ENCODE data around the gene DTNBP1. TPM values are rescaled to one million over a fixed set of nuclear protein-coding genes. Genes with fewer than 3 reads are reported as not detected.

DTNBP1 gene
- total RNA-seq, 1 donor from 2014 or later: 20.6 TPM

GRCh38 chr6:15615802-15616201, 47.0 kb downstream of the DTNBP1 start:
- Mint-ChIP-seq H3K9me3 (no peaks in the 10 kb centered on the region), H3K27ac (no peak overlapping the region), H3K4me3 (ENCODE audit: low read depth) (no peak overlapping the region), H3K36me3 (ENCODE audit: low read depth) (peaks cover 32% of the 10 kb centered on the region), H3K27me3 (ENCODE audit: low read depth) (no peaks in the 10 kb centered on the region), H3K4me1 (ENCODE audit: low read depth) (peaks cover 26% of the 10 kb centered on the region)
- intact Hi-C loops (cut with micrococcal nuclease): no loop called here
- no peak for DNase-seq (ENCODE audit: low spot score)

GRCh38 chr6:15614277-15614676, 48.6 kb downstream of the DTNBP1 start:
- Mint-ChIP-seq H3K36me3 (ENCODE audit: low read depth) (peaks cover 45% of the 10 kb centered on the region), H3K4me3 (ENCODE audit: low read depth) (no peak overlapping the region), H3K27me3 (ENCODE audit: low read depth) (no peaks in the 10 kb centered on the region), H3K9me3 (no peaks in the 10 kb centered on the region), H3K4me1 (ENCODE audit: low read depth) (peaks cover 26% of the 10 kb centered on the region), H3K27ac (no peak overlapping the region)
- no peak for DNase-seq (ENCODE audit: low spot score)
- intact Hi-C loops (cut with micrococcal nuclease): no loop called here

GRCh38 chr6:15608396-15608795, 54.4 kb downstream of the DTNBP1 start:
- H3K27ac Mint-ChIP-seq: no peak overlapping the region
- no peak overlapping the region for H3K4me3 Mint-ChIP-seq (ENCODE audit: low read depth)
- H3K9me3 Mint-ChIP-seq: no peaks in the 10 kb centered on the region
- no peak for DNase-seq (ENCODE audit: low spot score)
- H3K4me1 Mint-ChIP-seq (ENCODE audit: low read depth): peaks cover 11% of the 10 kb centered on the region
- peaks cover 42% of the 10 kb centered on the region for H3K36me3 Mint-ChIP-seq (ENCODE audit: low read depth)
- no peaks in the 10 kb centered on the region for H3K27me3 Mint-ChIP-seq (ENCODE audit: low read depth)
- intact Hi-C loops (cut with micrococcal nuclease): no loop called here

- Mint-ChIP-seq H3K36me3 (ENCODE audit: low read depth) (peaks cover 38% of the 10 kb centered on the region), H3K4me1 (ENCODE audit: low read depth) (peaks cover 8% of the 10 kb centered on the region)
- DNase-seq (ENCODE audit: low spot score): no peak
Observed at GRCh38 chr6:15607603-15608002, 55.2 kb downstream of the DTNBP1 start.

GRCh38 chr6:15606347-15606746, 56.5 kb downstream of the DTNBP1 start:
- DNase-seq (ENCODE audit: low spot score): no peak
- Mint-ChIP-seq H3K4me3 (ENCODE audit: low read depth) (no peak overlapping the region), H3K4me1 (ENCODE audit: low read depth) (peaks cover under 1% of the 10 kb centered on the region), H3K9me3 (no peaks in the 10 kb centered on the region), H3K27me3 (ENCODE audit: low read depth) (no peaks in the 10 kb centered on the region), H3K27ac (no peak overlapping the region), H3K36me3 (ENCODE audit: low read depth) (peaks cover 31% of the 10 kb centered on the region)
- intact Hi-C loops (cut with micrococcal nuclease): no loop called here

More at GRCh38 chr6:15607603-15608002, 55.2 kb downstream of the DTNBP1 start:
- H3K4me3 Mint-ChIP-seq (ENCODE audit: low read depth): no peak overlapping the region
- no peaks in the 10 kb centered on the region for H3K27me3 Mint-ChIP-seq (ENCODE audit: low read depth)
- H3K9me3 Mint-ChIP-seq: no peaks in the 10 kb centered on the region
- intact Hi-C loops (cut with micrococcal nuclease): no loop called here
- H3K27ac Mint-ChIP-seq: no peak overlapping the region

GRCh38 chr6:15604843-15605242, 58.0 kb downstream of the DTNBP1 start:
- intact Hi-C loops (cut with micrococcal nuclease): no loop called here
- H3K36me3 Mint-ChIP-seq (ENCODE audit: low read depth): peaks cover 20% of the 10 kb centered on the region

GRCh38 chr6:15602154-15602553, 60.7 kb downstream of the DTNBP1 start:
- Mint-ChIP-seq H3K36me3 (ENCODE audit: low read depth) (peaks cover 4% of the 10 kb centered on the region), H3K4me1 (ENCODE audit: low read depth) (no peaks in the 10 kb centered on the region), H3K4me3 (ENCODE audit: low read depth) (no peak overlapping the region), H3K27ac (no peak overlapping the region), H3K27me3 (ENCODE audit: low read depth) (no peaks in the 10 kb centered on the region), H3K9me3 (no peaks in the 10 kb centered on the region)
- no peak for DNase-seq (ENCODE audit: low spot score)
- intact Hi-C loops (cut with micrococcal nuclease): no loop called here

More at GRCh38 chr6:15604843-15605242, 58.0 kb downstream of the DTNBP1 start:
- Mint-ChIP-seq H3K27me3 (ENCODE audit: low read depth) (no peaks in the 10 kb centered on the region), H3K4me1 (ENCODE audit: low read depth) (no peaks in the 10 kb centered on the region), H3K27ac (no peak overlapping the region), H3K9me3 (no peaks in the 10 kb centered on the region), H3K4me3 (ENCODE audit: low read depth) (no peak overlapping the region)
- DNase-seq (ENCODE audit: low spot score): no peak

GRCh38 chr6:15598273-15598798, 64.5 kb downstream of the DTNBP1 start:
- DNase-seq (ENCODE audit: low spot score): no peak
- H3K27me3 Mint-ChIP-seq (ENCODE audit: low read depth): no peaks in the 10 kb centered on the region
- H3K36me3 Mint-ChIP-seq (ENCODE audit: low read depth): peaks cover 8% of the 10 kb centered on the region
- H3K4me1 Mint-ChIP-seq (ENCODE audit: low read depth): peaks cover 3% of the 10 kb centered on the region
- no peaks in the 10 kb centered on the region for H3K9me3 Mint-ChIP-seq
- H3K4me3 Mint-ChIP-seq (ENCODE audit: low read depth): no peak overlapping the region
- intact Hi-C loops (cut with micrococcal nuclease): no loop called here
- H3K27ac Mint-ChIP-seq: no peak overlapping the region

GRCh38 chr6:15596186-15596896, 66.5 kb downstream of the DTNBP1 start:
- H3K4me3 Mint-ChIP-seq (ENCODE audit: low read depth): no peak overlapping the region
- no peaks in the 10 kb centered on the region for H3K9me3 Mint-ChIP-seq
- H3K4me1 Mint-ChIP-seq (ENCODE audit: low read depth): peaks cover 7% of the 10 kb centered on the region
- DNase-seq (ENCODE audit: low spot score): no peak
- H3K27me3 Mint-ChIP-seq (ENCODE audit: low read depth): no peaks in the 10 kb centered on the region
- intact Hi-C loops (cut with micrococcal nuclease): no loop called here
- H3K27ac Mint-ChIP-seq: no peak overlapping the region
- peaks cover 8% of the 10 kb centered on the region for H3K36me3 Mint-ChIP-seq (ENCODE audit: low read depth)

GRCh38 chr6:15595461-15596173, 67.2 kb downstream of the DTNBP1 start:
- H3K4me1 Mint-ChIP-seq (ENCODE audit: low read depth): peaks cover 7% of the 10 kb centered on the region
- intact Hi-C loops (cut with micrococcal nuclease): no loop called here
- H3K27ac Mint-ChIP-seq: no peak overlapping the region

GRCh38 chr6:15594512-15595259, 68.1 kb downstream of the DTNBP1 start:
- Mint-ChIP-seq H3K4me3 (ENCODE audit: low read depth) (no peak overlapping the region), H3K9me3 (no peaks in the 10 kb centered on the region), H3K27me3 (ENCODE audit: low read depth) (no peaks in the 10 kb centered on the region), H3K36me3 (ENCODE audit: low read depth) (peaks cover 8% of the 10 kb centered on the region), H3K4me1 (ENCODE audit: low read depth) (peaks cover 9% of the 10 kb centered on the region), H3K27ac (no peak overlapping the region)
- DNase-seq (ENCODE audit: low spot score): no peak
- intact Hi-C loops (cut with micrococcal nuclease): no loop called here

More at GRCh38 chr6:15595461-15596173, 67.2 kb downstream of the DTNBP1 start:
- H3K27me3 Mint-ChIP-seq (ENCODE audit: low read depth): no peaks in the 10 kb centered on the region
- H3K9me3 Mint-ChIP-seq: no peaks in the 10 kb centered on the region
- DNase-seq (ENCODE audit: low spot score): no peak
- no peak overlapping the region for H3K4me3 Mint-ChIP-seq (ENCODE audit: low read depth)
- peaks cover 8% of the 10 kb centered on the region for H3K36me3 Mint-ChIP-seq (ENCODE audit: low read depth)

- no peak overlapping the region for H3K27ac Mint-ChIP-seq
- DNase-seq (ENCODE audit: low spot score): no peak
- intact Hi-C loops (cut with micrococcal nuclease): no loop called here
- H3K36me3 Mint-ChIP-seq (ENCODE audit: low read depth): peaks cover 8% of the 10 kb centered on the region
- no peaks in the 10 kb centered on the region for H3K9me3 Mint-ChIP-seq
- no peak overlapping the region for H3K4me3 Mint-ChIP-seq (ENCODE audit: low read depth)
- H3K27me3 Mint-ChIP-seq (ENCODE audit: low read depth): no peaks in the 10 kb centered on the region
- peaks cover 18% of the 10 kb centered on the region for H3K4me1 Mint-ChIP-seq (ENCODE audit: low read depth)
Observed at GRCh38 chr6:15593798-15594197, 69.0 kb downstream of the DTNBP1 start.
